Measurements from ENCODE around the gene RGS9. TPM values are rescaled to one million over a fixed set of nuclear protein-coding genes. Genes with fewer than 3 reads are reported as not detected.
A peak's percentile ranks its signal among the peaks of the same experiment; 100 is the strongest.

Gene RGS9
- total and polyA plus RNA-seq, 2 of the 13 experiments (the other 11 are each of a cell fraction or from before 2014, with no cell fraction given), result 0.44 to 0.74 TPM

DNA sequence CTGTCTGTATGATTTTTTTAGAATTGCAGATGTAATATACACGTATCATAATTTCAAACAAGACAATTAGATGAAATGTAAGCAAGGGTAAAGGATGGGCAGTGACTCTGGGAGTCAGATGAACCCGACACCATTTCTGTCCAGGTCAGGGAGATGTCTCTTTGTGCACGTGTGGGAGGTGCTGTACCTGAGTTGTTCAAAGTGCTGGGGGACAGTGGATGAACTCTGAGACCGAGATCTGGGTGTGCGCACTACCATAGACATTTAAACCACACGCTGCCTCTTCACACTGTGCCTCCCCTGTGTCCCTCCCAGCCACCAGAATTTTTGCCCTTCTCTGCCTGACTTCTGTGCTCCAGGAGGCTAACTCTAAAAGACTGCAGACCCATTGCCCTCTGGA lies 5.9 kb upstream of the RGS9 start:
- 4% methylated on average over 6 of the region's 6 CpGs for WGBS (ENCODE audit: low lambda C conversion rate)
- ATAC-seq, result peak; percentile 46
- BruUV-seq (replicated peaks), result no TSS peak
- no peak overlapping the region for H3K9ac ChIP-seq (ENCODE audit: insufficient read depth, low read depth, low read length)
- no peaks in the 10 kb centered on the region for H3K79me2 ChIP-seq (ENCODE audit: insufficient read depth, low read length)
- POLR2A ChIA-PET, result no interaction called here
- DNase-seq (ENCODE audit: low spot score), result no peak
- H3K27me3 ChIP-seq (ENCODE audit: control insufficient read depth in 1 of 2, insufficient read depth in 2 of 2, low read length in 2 of 2), result peaks cover 2 to 25% of the 10 kb centered on the region in 2 experiments; a peak in 4 of 5 replicates
- H3K4me2 ChIP-seq (ENCODE audit: low read depth, low read length), result peak overlapping the region; percentile 50
- intact Hi-C loops (cut with micrococcal nuclease; ENCODE audit: unreplicated experiment) (no loop called here), in situ Hi-C loops (cut with HindIII; ENCODE audit: extremely low pct_ligation_motif_present, low pct_unique_long_range_greater_than_20kb) (no loop called here)
- no peaks in the 10 kb centered on the region for H4K20me1 ChIP-seq (ENCODE audit: insufficient read depth, low read length)
- no peak for FAIRE-seq
- H3K36me3 ChIP-seq (replicated peaks in 1 of 2; ENCODE audit: control insufficient read depth in 1 of 2, insufficient read depth in 2 of 2, low read length in 2 of 2), result no peaks in the 10 kb centered on the region
- H2AFZ ChIP-seq (ENCODE audit: low read length), result no peak overlapping the region
- no peaks in the 10 kb centered on the region for H3K9me3 ChIP-seq (ENCODE audit: low read length)
- H3K4me3 ChIP-seq (replicated peaks in 1 of 3; ENCODE audit: insufficient read depth in 1 of 3, low read depth in 2 of 3, low read length in 3 of 3), result no peak overlapping the region
- CTCF ChIA-PET (ENCODE audit: low intra/inter-chr PET ratio, low total read pairs), result no interaction called here
- peak; percentile 66 for TF ChIP-seq ZNF652 (CRISPR knock-in tag; IDR thresholded peaks at IDR 0.05; ENCODE audit: borderline replicate concordance, low read depth)
- TF ChIP-seq, protein P1, sequence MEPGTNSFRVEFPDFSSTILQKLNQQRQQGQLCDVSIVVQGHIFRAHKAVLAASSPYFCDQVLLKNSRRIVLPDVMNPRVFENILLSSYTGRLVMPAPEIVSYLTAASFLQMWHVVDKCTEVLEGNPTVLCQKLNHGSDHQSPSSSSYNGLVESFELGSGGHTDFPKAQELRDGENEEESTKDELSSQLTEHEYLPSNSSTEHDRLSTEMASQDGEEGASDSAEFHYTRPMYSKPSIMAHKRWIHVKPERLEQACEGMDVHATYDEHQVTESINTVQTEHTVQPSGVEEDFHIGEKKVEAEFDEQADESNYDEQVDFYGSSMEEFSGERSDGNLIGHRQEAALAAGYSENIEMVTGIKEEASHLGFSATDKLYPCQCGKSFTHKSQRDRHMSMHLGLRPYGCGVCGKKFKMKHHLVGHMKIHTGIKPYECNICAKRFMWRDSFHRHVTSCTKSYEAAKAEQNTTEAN (CRISPR knock-in tag; conservative IDR thresholded peaks at IDR 0.05), result no peak
- TF ChIP-seq, protein P2, sequence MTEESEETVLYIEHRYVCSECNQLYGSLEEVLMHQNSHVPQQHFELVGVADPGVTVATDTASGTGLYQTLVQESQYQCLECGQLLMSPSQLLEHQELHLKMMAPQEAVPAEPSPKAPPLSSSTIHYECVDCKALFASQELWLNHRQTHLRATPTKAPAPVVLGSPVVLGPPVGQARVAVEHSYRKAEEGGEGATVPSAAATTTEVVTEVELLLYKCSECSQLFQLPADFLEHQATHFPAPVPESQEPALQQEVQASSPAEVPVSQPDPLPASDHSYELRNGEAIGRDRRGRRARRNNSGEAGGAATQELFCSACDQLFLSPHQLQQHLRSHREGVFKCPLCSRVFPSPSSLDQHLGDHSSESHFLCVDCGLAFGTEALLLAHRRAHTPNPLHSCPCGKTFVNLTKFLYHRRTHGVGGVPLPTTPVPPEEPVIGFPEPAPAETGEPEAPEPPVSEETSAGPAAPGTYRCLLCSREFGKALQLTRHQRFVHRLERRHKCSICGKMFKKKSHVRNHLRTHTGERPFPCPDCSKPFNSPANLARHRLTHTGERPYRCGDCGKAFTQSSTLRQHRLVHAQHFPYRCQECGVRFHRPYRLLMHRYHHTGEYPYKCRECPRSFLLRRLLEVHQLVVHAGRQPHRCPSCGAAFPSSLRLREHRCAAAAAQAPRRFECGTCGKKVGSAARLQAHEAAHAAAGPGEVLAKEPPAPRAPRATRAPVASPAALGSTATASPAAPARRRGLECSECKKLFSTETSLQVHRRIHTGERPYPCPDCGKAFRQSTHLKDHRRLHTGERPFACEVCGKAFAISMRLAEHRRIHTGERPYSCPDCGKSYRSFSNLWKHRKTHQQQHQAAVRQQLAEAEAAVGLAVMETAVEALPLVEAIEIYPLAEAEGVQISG (CRISPR knock-in tag; IDR thresholded peaks at IDR 0.05), result 0 out of 2 replicates have a peak, but pooled peaks have one; percentile 7
- TF ChIP-seq, protein P3, sequence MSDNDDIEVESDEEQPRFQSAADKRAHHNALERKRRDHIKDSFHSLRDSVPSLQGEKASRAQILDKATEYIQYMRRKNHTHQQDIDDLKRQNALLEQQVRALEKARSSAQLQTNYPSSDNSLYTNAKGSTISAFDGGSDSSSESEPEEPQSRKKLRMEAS (IDR thresholded peaks at IDR 0.05), result 0 out of 2 replicates have a peak, but pooled peaks have one; percentile 0
- TF ChIP-seq SALL2 (CRISPR knock-in tag; IDR thresholded peaks at IDR 0.05), result no peak
- TF ChIP-seq TBX2 (CRISPR knock-in tag; IDR thresholded peaks at IDR 0.05; ENCODE audit: borderline replicate concordance), result 0 out of 2 replicates have a peak, but pooled peaks have one; percentile 5
- TF ChIP-seq ZNF468 (CRISPR knock-in tag; IDR thresholded peaks at IDR 0.05), result no peak
- TF ChIP-seq, protein P4, sequence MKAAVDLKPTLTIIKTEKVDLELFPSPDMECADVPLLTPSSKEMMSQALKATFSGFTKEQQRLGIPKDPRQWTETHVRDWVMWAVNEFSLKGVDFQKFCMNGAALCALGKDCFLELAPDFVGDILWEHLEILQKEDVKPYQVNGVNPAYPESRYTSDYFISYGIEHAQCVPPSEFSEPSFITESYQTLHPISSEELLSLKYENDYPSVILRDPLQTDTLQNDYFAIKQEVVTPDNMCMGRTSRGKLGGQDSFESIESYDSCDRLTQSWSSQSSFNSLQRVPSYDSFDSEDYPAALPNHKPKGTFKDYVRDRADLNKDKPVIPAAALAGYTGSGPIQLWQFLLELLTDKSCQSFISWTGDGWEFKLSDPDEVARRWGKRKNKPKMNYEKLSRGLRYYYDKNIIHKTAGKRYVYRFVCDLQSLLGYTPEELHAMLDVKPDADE (CRISPR knock-in tag; IDR thresholded peaks at IDR 0.05), result no peak
- TF ChIP-seq, protein P5, sequence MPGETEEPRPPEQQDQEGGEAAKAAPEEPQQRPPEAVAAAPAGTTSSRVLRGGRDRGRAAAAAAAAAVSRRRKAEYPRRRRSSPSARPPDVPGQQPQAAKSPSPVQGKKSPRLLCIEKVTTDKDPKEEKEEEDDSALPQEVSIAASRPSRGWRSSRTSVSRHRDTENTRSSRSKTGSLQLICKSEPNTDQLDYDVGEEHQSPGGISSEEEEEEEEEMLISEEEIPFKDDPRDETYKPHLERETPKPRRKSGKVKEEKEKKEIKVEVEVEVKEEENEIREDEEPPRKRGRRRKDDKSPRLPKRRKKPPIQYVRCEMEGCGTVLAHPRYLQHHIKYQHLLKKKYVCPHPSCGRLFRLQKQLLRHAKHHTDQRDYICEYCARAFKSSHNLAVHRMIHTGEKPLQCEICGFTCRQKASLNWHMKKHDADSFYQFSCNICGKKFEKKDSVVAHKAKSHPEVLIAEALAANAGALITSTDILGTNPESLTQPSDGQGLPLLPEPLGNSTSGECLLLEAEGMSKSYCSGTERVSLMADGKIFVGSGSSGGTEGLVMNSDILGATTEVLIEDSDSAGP (CRISPR knock-in tag; IDR thresholded peaks at IDR 0.05; ENCODE audit: borderline replicate concordance), result 0 out of 2 replicates have a peak, but pooled peaks have one; percentile 20
- TF ChIP-seq BHLHE40 (IDR thresholded peaks at IDR 0.05; ENCODE audit: low read length), result 0 out of 2 replicates have a peak, but pooled peaks have one; percentile 14
- TF ChIP-seq ZNF451 (CRISPR knock-in tag; IDR thresholded peaks at IDR 0.05), result no peak
- 0 out of 2 replicates have a peak, but pooled peaks have one; percentile 2 for TF ChIP-seq HDAC2 (CRISPR knock-in tag; IDR thresholded peaks at IDR 0.05)
- TF ChIP-seq, protein P6, sequence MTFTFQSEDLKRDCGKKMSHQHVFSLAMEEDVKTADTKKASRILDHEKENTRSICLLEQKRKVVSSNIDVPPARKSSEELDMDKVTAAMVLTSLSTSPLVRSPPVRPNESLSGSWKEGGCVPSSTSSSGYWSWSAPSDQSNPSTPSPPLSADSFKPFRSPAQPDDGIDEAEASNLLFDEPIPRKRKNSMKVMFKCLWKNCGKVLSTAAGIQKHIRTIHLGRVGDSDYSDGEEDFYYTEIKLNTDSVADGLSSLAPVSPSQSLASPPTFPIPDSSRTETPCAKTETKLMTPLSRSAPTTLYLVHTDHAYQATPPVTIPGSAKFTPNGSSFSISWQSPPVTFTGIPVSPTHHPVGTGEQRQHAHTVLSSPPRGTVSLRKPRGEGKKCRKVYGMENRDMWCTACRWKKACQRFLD (CRISPR knock-in tag; IDR thresholded peaks at IDR 0.05; ENCODE audit: borderline replicate concordance), result no peak
- no peak for TF ChIP-seq NBN (conservative IDR thresholded peaks at IDR 0.05)
- TF ChIP-seq TEAD3 (CRISPR knock-in tag; optimal IDR thresholded peaks at IDR 0.05; ENCODE audit: borderline replicate concordance), result peak; percentile 10
- no peak for TF ChIP-seq NFE2L1 (CRISPR knock-in tag; IDR thresholded peaks at IDR 0.05; ENCODE audit: borderline replicate concordance)
- peaks cover 21% of the 10 kb centered on the region for H3K4me1 ChIP-seq (ENCODE audit: insufficient read depth, low read length)
- H3K27ac ChIP-seq (ENCODE audit: extremely low read length, insufficient read depth, low read length), result no peak overlapping the region

Data from HepG2 (cell line).